ENCODE data around the gene LILRA6.
A peak's percentile ranks its signal among the peaks of the same experiment; 100 is the strongest.
"Not testable (repeated sequence)": the region's sequence is repeated elsewhere in the genome, so short reads cannot be mapped to it uniquely, and the experiment has no call there.

The LILRA6 gene

GRCh38 chr19:54231077-54231931 is 11.3 kb downstream of the LILRA6 start:
- peak; percentile 64 to 86 for DNase-seq (ENCODE audit: low read depth in 2 of 2)

- DNase-seq (ENCODE audit: low read depth in 2 of 2) = no peak
These were observed 12.6 kb downstream of the LILRA6 start for GRCh38 chr19:54230031-54230430.

- DNase-seq (ENCODE audit: low read depth in 2 of 2) = no peak
These were observed 13.4 kb downstream of the LILRA6 start for GRCh38 chr19:54229146-54229545.

GRCh38 chr19:54224619-54225018 is 18.0 kb downstream of the LILRA6 start:
- DNase-seq (ENCODE audit: low read depth in 2 of 2) = not testable (repeated sequence)

GRCh38 chr19:54223937-54224281 is 18.7 kb downstream of the LILRA6 start:
- not testable (repeated sequence) for DNase-seq (ENCODE audit: low read depth in 2 of 2)

- DNase-seq (ENCODE audit: low read depth in 2 of 2) = not testable (repeated sequence)
These were observed 19.2 kb downstream of the LILRA6 start for GRCh38 chr19:54223277-54223936.

GRCh38 chr19:54222474-54223276 is 19.9 kb downstream of the LILRA6 start, which contains the start of gene LILRB3:
Gene LILRB3, minus strand, starts transcription at chr19:54223007. Its CDS starts 31 bp downstream, at chr19:54222976.
- not testable (repeated sequence) for DNase-seq (ENCODE audit: low read depth in 2 of 2)

GRCh38 chr19:54221947-54222346 is 20.6 kb downstream of the LILRA6 start:
- DNase-seq (ENCODE audit: low read depth in 2 of 2) = not testable (repeated sequence)

- not testable (repeated sequence) for DNase-seq (ENCODE audit: low read depth in 2 of 2)
These were observed 22.9 kb downstream of the LILRA6 start for GRCh38 chr19:54219702-54220101.

GRCh38 chr19:54218960-54219661 is 23.5 kb downstream of the LILRA6 start:
- DNase-seq (ENCODE audit: low read depth in 2 of 2) = no peak

- DNase-seq (ENCODE audit: low read depth in 2 of 2) = no peak
These were observed 24.3 kb downstream of the LILRA6 start for GRCh38 chr19:54218259-54218658.

GRCh38 chr19:54217517-54218247 is 24.9 kb downstream of the LILRA6 start:
- DNase-seq (ENCODE audit: low read depth in 2 of 2) = not testable (repeated sequence)

GRCh38 chr19:54216869-54217268 is 25.7 kb downstream of the LILRA6 start:
- DNase-seq (ENCODE audit: low read depth in 2 of 2) = no peak

GRCh38 chr19:54214734-54215133 is 27.9 kb downstream of the LILRA6 start:
- not testable (repeated sequence) for DNase-seq (ENCODE audit: low read depth in 2 of 2)

GRCh38 chr19:54214217-54214616 is 28.4 kb downstream of the LILRA6 start:
- DNase-seq (ENCODE audit: low read depth in 2 of 2) = not testable (repeated sequence)

- no peak for DNase-seq (ENCODE audit: low read depth in 2 of 2)
These were observed 31.4 kb downstream of the LILRA6 start for GRCh38 chr19:54211235-54211634.

- DNase-seq (ENCODE audit: low read depth in 2 of 2) = no peak
These were observed 32.6 kb downstream of the LILRA6 start for GRCh38 chr19:54209811-54210494.

GRCh38 chr19:54209058-54209810 is 33.4 kb downstream of the LILRA6 start:
- DNase-seq (ENCODE audit: low read depth in 2 of 2) = no peak

GRCh38 chr19:54208784-54209057 is 33.9 kb downstream of the LILRA6 start:
- DNase-seq (ENCODE audit: low read depth in 2 of 2) = no peak
